K562 (cell line): ENCODE measurements around the gene YBX2. TPM values are rescaled to one million over a fixed set of nuclear protein-coding genes. Genes with fewer than 3 reads are reported as not detected.

ENCODE experiments used
- CREB1 ChIP-seq, 2 experiments: sonication (generic) in 1 of 2; formaldehyde crosslinking in 1 of 2; IDR thresholded peaks; 2 replicates each; pipeline versions ENCODE4 v1.6.1 to v1.8.0; 2012 to 2022; ENCODE audit warnings: inconsistent platforms in 1 of 2, mild to moderate bottlenecking in 1 of 2, missing genetic modification reagents in 1 of 2, moderate library complexity in 1 of 2
- FOXP1 ChIP-seq: sonication (generic); formaldehyde crosslinking; IDR thresholded peaks from 2 replicates; pipeline ENCODE4 v1.8.0; 2022; ENCODE audit warnings: mild to moderate bottlenecking, missing genetic modification reagents
- HDAC1 ChIP-seq, 2 experiments: fragments of 450-650 bp; IDR thresholded peaks; 2 replicates each; pipeline ENCODE4 v1.6.1; 2016 to 2017; ENCODE audit warnings: inconsistent platforms in 1 of 2, mild to moderate bottlenecking in 1 of 2, moderate library complexity in 1 of 2
- NR2F6 ChIP-seq: fragments of 450-650 bp; formaldehyde crosslinking; IDR thresholded peaks from 2 replicates; pipeline ENCODE4 v1.4.0; 2020; ENCODE audit warnings: mild to moderate bottlenecking
- ZBTB7A ChIP-seq: IDR thresholded peaks from 2 replicates; pipeline ENCODE4 v1.6.1; 2011; ENCODE audit warnings: low read depth, mild to moderate bottlenecking, low read length, moderate library complexity, borderline replicate concordance; ENCODE audit not compliant: control insufficient read depth
- polyA plus RNA-seq, 8 experiments: library from polyadenylated mRNA; depleted of rRNA in 4 of 8; stranded (reverse) in 5 of 8; unstranded in 3 of 8; fragments of >200 nt; fragmentation: Nextera tagmentation in 2 of 8; fragmentation: Illumina TruSeq in 1 of 8; extraction: Ambion mirVana in 2 of 8; extraction: Trizol in 1 of 8; gene quantifications; 2 replicates each; pipeline versions ENCODE4 v1.2.1 to v1.2.3, GENCODE V29; 2011 to 2014; ENCODE audit warnings: inconsistent platforms in 1 of 8, missing spikeins in 1 of 8
- total RNA-seq, 7 experiments: library from RNA; depleted of rRNA in 6 of 7; stranded (reverse); fragments of >200 nt in 6 of 7; fragmentation: Illumina TruSeq in 2 of 7; extraction: Trizol in 2 of 7; gene quantifications; 2 replicates each; pipeline versions ENCODE4 v1.2.1 to v1.2.3, GENCODE V29; 2011 to 2021; ENCODE audit warnings: low replicate concordance in 1 of 7
- TF ChIP-seq, protein P1 (sequence below): conservative IDR thresholded peaks from 2 replicates; pipeline ENCODE4 v1.6.1; 2011; ENCODE audit warnings: low read depth, mild to moderate bottlenecking, low read length; ENCODE audit not compliant: control insufficient read depth
- TF ChIP-seq, protein P2 (sequence below), 2 experiments: fragments of 450-650 bp; IDR thresholded peaks; 2 replicates each; pipeline ENCODE4 v1.6.1; 2016
- TF ChIP-seq, protein P3 (sequence below): sonication (generic); formaldehyde crosslinking; IDR thresholded peaks from 2 replicates; pipeline ENCODE4 v1.8.0; 2022; ENCODE audit warnings: mild to moderate bottlenecking, missing genetic modification reagents
- TF ChIP-seq, protein P4 (sequence below): fragments of 450-650 bp; IDR thresholded peaks from 2 replicates; pipeline ENCODE4 v1.6.1; 2016

The YBX2 gene
- total and polyA plus RNA-seq, 9 of the 15 experiments (the other 6 are each of a cell fraction or from before 2014, with no cell fraction given), result 0.03 to 0.59 (median 0.27) TPM; not detected in 6

DNA sequence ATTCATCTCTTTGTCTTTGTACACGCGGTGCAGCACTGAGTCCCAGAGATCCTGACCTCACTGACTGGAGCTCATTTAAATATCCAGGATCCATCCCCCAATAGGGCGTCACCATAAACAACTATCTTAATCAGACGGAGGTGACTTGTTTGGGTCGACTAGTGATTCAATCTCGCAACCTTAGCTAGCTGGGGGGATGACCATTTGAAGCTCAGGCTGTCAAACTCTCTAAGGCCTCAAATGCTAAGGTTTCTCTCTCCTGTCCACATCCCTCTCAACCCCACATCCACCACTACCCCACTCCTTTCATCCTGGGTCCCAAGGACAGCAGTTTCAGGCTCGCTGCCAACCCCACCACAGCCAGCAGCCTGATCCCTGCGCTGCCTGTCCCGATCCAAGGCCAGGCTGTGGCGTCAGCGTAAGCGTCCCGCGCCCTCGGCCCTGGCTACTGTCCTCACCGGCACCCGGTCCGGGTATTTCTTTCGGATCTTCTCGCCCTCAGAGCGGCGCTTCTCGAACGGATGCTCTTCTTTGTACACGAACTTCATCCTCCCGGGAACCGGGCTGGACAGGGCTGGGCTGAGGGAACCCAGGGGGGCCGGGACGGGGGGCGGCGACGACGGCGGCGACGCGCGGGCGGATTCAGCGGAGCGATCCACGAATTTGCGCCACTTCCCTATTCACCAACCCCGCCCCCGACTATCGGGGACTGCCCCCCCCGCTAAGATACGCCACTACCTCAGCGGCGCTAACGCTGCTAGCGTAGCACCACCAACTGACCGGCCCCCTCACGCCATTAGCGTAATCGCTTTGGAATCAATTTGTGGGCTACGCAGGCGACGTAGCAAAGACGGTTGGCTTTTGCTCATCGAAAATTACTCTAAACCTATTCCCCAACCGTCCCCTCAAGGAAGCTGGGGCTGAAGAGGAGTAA, 52.4 kb downstream of the YBX2 start, which contains the start of gene GABARAP (continued):
- TF ChIP-seq, protein P1, sequence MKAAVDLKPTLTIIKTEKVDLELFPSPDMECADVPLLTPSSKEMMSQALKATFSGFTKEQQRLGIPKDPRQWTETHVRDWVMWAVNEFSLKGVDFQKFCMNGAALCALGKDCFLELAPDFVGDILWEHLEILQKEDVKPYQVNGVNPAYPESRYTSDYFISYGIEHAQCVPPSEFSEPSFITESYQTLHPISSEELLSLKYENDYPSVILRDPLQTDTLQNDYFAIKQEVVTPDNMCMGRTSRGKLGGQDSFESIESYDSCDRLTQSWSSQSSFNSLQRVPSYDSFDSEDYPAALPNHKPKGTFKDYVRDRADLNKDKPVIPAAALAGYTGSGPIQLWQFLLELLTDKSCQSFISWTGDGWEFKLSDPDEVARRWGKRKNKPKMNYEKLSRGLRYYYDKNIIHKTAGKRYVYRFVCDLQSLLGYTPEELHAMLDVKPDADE, result 0 out of 2 replicates have a peak, but pooled peaks have one; percentile 43
- peak in 1 of 2 experiments; percentile 65; a peak in 2 of 4 replicates for TF ChIP-seq HDAC1 (IDR thresholded peaks at IDR 0.05)
- TF ChIP-seq, protein P2, sequence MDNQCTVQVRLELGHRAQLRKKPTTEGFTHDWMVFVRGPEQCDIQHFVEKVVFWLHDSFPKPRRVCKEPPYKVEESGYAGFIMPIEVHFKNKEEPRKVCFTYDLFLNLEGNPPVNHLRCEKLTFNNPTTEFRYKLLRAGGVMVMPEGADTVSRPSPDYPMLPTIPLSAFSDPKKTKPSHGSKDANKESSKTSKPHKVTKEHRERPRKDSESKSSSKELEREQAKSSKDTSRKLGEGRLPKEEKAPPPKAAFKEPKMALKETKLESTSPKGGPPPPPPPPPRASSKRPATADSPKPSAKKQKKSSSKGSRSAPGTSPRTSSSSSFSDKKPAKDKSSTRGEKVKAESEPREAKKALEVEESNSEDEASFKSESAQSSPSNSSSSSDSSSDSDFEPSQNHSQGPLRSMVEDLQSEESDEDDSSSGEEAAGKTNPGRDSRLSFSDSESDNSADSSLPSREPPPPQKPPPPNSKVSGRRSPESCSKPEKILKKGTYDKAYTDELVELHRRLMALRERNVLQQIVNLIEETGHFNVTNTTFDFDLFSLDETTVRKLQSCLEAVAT (IDR thresholded peaks at IDR 0.05), result peak; percentile 59 to 66; a peak in 3 of 4 replicates
- TF ChIP-seq ZBTB7A, result peak; percentile 71; the same call in 1 of the 2 replicates
- 0 out of 2 replicates have a peak, but pooled peaks have one; percentile 31 for TF ChIP-seq CREB1 (IDR thresholded peaks at IDR 0.05)
- TF ChIP-seq CREB1 (CRISPR knock-in tag; IDR thresholded peaks at IDR 0.05), result peak; percentile 47; the same call in 1 of the 2 replicates
- TF ChIP-seq FOXP1 (CRISPR knock-in tag), result 0 out of 2 replicates have a peak, but pooled peaks have one; percentile 58
- 0 out of 2 replicates have a peak, but pooled peaks have one; percentile 32 for TF ChIP-seq NR2F6 (CRISPR knock-in tag)
- TF ChIP-seq, protein P3, sequence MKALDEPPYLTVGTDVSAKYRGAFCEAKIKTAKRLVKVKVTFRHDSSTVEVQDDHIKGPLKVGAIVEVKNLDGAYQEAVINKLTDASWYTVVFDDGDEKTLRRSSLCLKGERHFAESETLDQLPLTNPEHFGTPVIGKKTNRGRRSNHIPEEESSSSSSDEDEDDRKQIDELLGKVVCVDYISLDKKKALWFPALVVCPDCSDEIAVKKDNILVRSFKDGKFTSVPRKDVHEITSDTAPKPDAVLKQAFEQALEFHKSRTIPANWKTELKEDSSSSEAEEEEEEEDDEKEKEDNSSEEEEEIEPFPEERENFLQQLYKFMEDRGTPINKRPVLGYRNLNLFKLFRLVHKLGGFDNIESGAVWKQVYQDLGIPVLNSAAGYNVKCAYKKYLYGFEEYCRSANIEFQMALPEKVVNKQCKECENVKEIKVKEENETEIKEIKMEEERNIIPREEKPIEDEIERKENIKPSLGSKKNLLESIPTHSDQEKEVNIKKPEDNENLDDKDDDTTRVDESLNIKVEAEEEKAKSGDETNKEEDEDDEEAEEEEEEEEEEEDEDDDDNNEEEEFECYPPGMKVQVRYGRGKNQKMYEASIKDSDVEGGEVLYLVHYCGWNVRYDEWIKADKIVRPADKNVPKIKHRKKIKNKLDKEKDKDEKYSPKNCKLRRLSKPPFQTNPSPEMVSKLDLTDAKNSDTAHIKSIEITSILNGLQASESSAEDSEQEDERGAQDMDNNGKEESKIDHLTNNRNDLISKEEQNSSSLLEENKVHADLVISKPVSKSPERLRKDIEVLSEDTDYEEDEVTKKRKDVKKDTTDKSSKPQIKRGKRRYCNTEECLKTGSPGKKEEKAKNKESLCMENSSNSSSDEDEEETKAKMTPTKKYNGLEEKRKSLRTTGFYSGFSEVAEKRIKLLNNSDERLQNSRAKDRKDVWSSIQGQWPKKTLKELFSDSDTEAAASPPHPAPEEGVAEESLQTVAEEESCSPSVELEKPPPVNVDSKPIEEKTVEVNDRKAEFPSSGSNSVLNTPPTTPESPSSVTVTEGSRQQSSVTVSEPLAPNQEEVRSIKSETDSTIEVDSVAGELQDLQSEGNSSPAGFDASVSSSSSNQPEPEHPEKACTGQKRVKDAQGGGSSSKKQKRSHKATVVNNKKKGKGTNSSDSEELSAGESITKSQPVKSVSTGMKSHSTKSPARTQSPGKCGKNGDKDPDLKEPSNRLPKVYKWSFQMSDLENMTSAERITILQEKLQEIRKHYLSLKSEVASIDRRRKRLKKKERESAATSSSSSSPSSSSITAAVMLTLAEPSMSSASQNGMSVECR (CRISPR knock-in tag), result peak; percentile 32; the same call in 1 of the 2 replicates
- TF ChIP-seq, protein P4, sequence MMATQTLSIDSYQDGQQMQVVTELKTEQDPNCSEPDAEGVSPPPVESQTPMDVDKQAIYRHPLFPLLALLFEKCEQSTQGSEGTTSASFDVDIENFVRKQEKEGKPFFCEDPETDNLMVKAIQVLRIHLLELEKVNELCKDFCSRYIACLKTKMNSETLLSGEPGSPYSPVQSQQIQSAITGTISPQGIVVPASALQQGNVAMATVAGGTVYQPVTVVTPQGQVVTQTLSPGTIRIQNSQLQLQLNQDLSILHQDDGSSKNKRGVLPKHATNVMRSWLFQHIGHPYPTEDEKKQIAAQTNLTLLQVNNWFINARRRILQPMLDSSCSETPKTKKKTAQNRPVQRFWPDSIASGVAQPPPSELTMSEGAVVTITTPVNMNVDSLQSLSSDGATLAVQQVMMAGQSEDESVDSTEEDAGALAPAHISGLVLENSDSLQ, result 0 out of 2 replicates have a peak, but pooled peaks have one; percentile 2
